ENCODE results near the gene UST. TPM values are rescaled to one million over a fixed set of nuclear protein-coding genes. Genes with fewer than 3 reads are reported as not detected.

The UST gene
- total and polyA plus RNA-seq, 9 of the 15 experiments (the other 6 are each of a cell fraction or from before 2014, with no cell fraction given) = 0.04 to 0.10 TPM; not detected in 7

GRCh38 chr6:148983966-148984365, 237.1 kb downstream of the UST start:
- 0% methylated on average over 2 of the region's 2 CpGs for WGBS (ENCODE audit: insufficient coverage, low coverage, missing lambda C conversion rate)
- ATAC-seq (no peak), DNase-seq (ENCODE audit: extremely low read depth in 1 of 4, low spot score in 3 of 4) (no peak), FAIRE-seq (no peak)
- Histone ChIP-seq H3K4me1 (replicated peaks in 1 of 2; ENCODE audit: control insufficient read depth in 2 of 2, insufficient read depth in 2 of 2, low read length in 2 of 2) (no peaks in the 10 kb centered on the region), H4K20me1 (replicated peaks; ENCODE audit: control insufficient read depth, insufficient read depth, low read length) (no peaks in the 10 kb centered on the region), H2AFZ (ENCODE audit: low read depth, low read length) (no peak overlapping the region), H3K4me2 (ENCODE audit: insufficient read depth, low read length) (no peak overlapping the region), H3K4me3 (no peak overlapping the region), H3K27ac (ENCODE audit: extremely low read depth, low read depth, low read length) (no peak overlapping the region), H3K79me2 (ENCODE audit: control insufficient read depth, insufficient read depth, low read length) (no peaks in the 10 kb centered on the region), H3K9me3 (replicated peaks; ENCODE audit: control insufficient read depth, insufficient read depth, low read depth, low read length) (no peaks in the 10 kb centered on the region), H3K9me1 (ENCODE audit: control insufficient read depth, insufficient read depth, low read length) (no peaks in the 10 kb centered on the region), H3K36me3 (ENCODE audit: control insufficient read depth, insufficient read depth, low read length) (no peaks in the 10 kb centered on the region), H3K27me3 (ENCODE audit: control insufficient read depth in 2 of 2, insufficient read depth in 2 of 2, low read length in 2 of 2) (peaks cover 6 to 13% of the 10 kb centered on the region in 2 experiments; a peak in 3 of 5 replicates), H3K9ac (ENCODE audit: insufficient read depth in 1 of 2, low read depth in 2 of 2, low read length in 2 of 2) (no peak overlapping the region)
- ChIA-PET POLR2A (no interaction called here), CTCF (ENCODE audit: low intra/inter-chr PET ratio) (no interaction called here)
- no TSS peak for BruUV-seq (replicated peaks)
- TF ChIP-seq STAG1 (CRISPR knock-in tag; IDR thresholded peaks at IDR 0.05; ENCODE audit: borderline replicate concordance) = no peak
- TF ChIP-seq ZNF511 (CRISPR knock-in tag; IDR thresholded peaks at IDR 0.05) = no peak
- TF ChIP-seq SRSF9 (IDR thresholded peaks at IDR 0.05; ENCODE audit: borderline replicate concordance, low read depth, low read length) = no peak
- no peak for TF ChIP-seq SRSF3 (IDR thresholded peaks at IDR 0.05; ENCODE audit: insufficient read depth, low read length)
- TF ChIP-seq EHMT2 (IDR thresholded peaks at IDR 0.05) = no peak
- intact Hi-C loops (cut with micrococcal nuclease) (no loop called here), in situ Hi-C loops (cut with MboI) (no loop called here)

- ChIA-PET POLR2A (interaction anchor here (0.8 kb wide), 1 partner anchor 1992 kb away, joined by 3 read pairs; no protein-coding TSS in a partner anchor), CTCF (ENCODE audit: low intra/inter-chr PET ratio) (no interaction called here)
- in situ Hi-C loops (cut with MboI) (no loop called here), intact Hi-C loops (cut with micrococcal nuclease) (no loop called here)
- H3K4me1 ChIP-seq (replicated peaks in 1 of 2; ENCODE audit: control insufficient read depth in 2 of 2, insufficient read depth in 2 of 2, low read length in 2 of 2) = no peaks in the 10 kb centered on the region
- no peaks in the 10 kb centered on the region for H4K20me1 ChIP-seq (replicated peaks; ENCODE audit: control insufficient read depth, insufficient read depth, low read length)
- DNase-seq (ENCODE audit: extremely low read depth in 1 of 4, low spot score in 3 of 4) = no peak
- no peak for TF ChIP-seq ZNF583 (CRISPR knock-in tag; IDR thresholded peaks at IDR 0.05)
- no peak for TF ChIP-seq DDX20 (tag; IDR thresholded peaks at IDR 0.05; ENCODE audit: low read depth)
- no peak for TF ChIP-seq BHLHE40 (IDR thresholded peaks at IDR 0.05; ENCODE audit: low read length)
- no peak for TF ChIP-seq YBX1 (IDR thresholded peaks at IDR 0.05)
- TF ChIP-seq, protein P1, sequence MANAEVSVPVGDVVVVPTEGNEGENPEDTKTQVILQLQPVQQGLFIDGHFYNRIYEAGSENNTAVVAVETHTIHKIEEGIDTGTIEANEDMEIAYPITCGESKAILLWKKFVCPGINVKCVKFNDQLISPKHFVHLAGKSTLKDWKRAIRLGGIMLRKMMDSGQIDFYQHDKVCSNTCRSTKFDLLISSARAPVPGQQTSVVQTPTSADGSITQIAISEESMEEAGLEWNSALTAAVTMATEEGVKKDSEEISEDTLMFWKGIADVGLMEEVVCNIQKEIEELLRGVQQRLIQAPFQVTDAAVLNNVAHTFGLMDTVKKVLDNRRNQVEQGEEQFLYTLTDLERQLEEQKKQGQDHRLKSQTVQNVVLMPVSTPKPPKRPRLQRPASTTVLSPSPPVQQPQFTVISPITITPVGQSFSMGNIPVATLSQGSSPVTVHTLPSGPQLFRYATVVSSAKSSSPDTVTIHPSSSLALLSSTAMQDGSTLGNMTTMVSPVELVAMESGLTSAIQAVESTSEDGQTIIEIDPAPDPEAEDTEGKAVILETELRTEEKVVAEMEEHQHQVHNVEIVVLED (CRISPR knock-in tag; IDR thresholded peaks at IDR 0.05) = no peak
- TF ChIP-seq RNF2 (IDR thresholded peaks at IDR 0.05) = no peak
- H3K79me2 ChIP-seq (ENCODE audit: control insufficient read depth, insufficient read depth, low read length) = no peaks in the 10 kb centered on the region
- no peak overlapping the region for H3K27ac ChIP-seq (ENCODE audit: extremely low read depth, low read depth, low read length)
- BruUV-seq (replicated peaks) = no TSS peak
- no peaks in the 10 kb centered on the region for H3K9me3 ChIP-seq (replicated peaks; ENCODE audit: control insufficient read depth, insufficient read depth, low read depth, low read length)
- no peak overlapping the region for H3K4me2 ChIP-seq (ENCODE audit: insufficient read depth, low read length)
- WGBS (ENCODE audit: insufficient coverage, low coverage, missing lambda C conversion rate) = 4% methylated on average over 4 of the region's 4 CpGs
- FAIRE-seq = no peak
- H3K4me3 ChIP-seq = no peak overlapping the region
- no peaks in the 10 kb centered on the region for H3K36me3 ChIP-seq (ENCODE audit: control insufficient read depth, insufficient read depth, low read length)
- no peak for ATAC-seq
- peaks cover 6 to 13% of the 10 kb centered on the region in 2 experiments; a peak in 3 of 5 replicates for H3K27me3 ChIP-seq (ENCODE audit: control insufficient read depth in 2 of 2, insufficient read depth in 2 of 2, low read length in 2 of 2)
- H3K9me1 ChIP-seq (ENCODE audit: control insufficient read depth, insufficient read depth, low read length) = no peaks in the 10 kb centered on the region
- no peak overlapping the region for H2AFZ ChIP-seq (ENCODE audit: low read depth, low read length)
- no peak overlapping the region for H3K9ac ChIP-seq (ENCODE audit: insufficient read depth in 1 of 2, low read depth in 2 of 2, low read length in 2 of 2)
Measured at GRCh38 chr6:148984531-148985056, 237.8 kb downstream of the UST start.
